Measurements from ENCODE around the gene FAM3C. TPM values are rescaled to one million over a fixed set of nuclear protein-coding genes. Genes with fewer than 3 reads are reported as not detected.
"Not testable (repeated sequence)": the region's sequence is repeated elsewhere in the genome, so short reads cannot be mapped to it uniquely, and the experiment has no call there.

Gene FAM3C
- total and polyA plus RNA-seq, 2 experiments from 2014 or later, result 33.9 to 60.3 TPM

DNA sequence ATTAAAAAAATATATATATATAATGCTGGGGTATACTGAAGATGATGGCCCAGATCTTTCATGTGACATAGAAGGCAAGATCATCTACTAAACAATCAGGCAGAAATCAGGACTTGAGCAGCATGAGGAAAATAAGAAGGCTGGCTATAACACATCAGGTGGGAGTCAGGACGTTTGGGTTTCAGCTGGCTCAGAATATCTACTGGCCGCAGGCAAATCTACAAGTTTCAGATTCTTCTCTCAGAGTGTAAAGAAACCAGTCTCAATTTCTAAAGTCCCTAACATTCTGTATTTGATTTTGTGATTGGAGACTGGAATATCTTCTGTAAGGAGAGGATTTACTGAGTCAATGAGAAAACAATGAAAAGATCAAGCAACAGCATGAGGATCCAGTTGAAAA, 37.7 kb upstream of the FAM3C start (continued):
- TF ChIP-seq, protein P1, sequence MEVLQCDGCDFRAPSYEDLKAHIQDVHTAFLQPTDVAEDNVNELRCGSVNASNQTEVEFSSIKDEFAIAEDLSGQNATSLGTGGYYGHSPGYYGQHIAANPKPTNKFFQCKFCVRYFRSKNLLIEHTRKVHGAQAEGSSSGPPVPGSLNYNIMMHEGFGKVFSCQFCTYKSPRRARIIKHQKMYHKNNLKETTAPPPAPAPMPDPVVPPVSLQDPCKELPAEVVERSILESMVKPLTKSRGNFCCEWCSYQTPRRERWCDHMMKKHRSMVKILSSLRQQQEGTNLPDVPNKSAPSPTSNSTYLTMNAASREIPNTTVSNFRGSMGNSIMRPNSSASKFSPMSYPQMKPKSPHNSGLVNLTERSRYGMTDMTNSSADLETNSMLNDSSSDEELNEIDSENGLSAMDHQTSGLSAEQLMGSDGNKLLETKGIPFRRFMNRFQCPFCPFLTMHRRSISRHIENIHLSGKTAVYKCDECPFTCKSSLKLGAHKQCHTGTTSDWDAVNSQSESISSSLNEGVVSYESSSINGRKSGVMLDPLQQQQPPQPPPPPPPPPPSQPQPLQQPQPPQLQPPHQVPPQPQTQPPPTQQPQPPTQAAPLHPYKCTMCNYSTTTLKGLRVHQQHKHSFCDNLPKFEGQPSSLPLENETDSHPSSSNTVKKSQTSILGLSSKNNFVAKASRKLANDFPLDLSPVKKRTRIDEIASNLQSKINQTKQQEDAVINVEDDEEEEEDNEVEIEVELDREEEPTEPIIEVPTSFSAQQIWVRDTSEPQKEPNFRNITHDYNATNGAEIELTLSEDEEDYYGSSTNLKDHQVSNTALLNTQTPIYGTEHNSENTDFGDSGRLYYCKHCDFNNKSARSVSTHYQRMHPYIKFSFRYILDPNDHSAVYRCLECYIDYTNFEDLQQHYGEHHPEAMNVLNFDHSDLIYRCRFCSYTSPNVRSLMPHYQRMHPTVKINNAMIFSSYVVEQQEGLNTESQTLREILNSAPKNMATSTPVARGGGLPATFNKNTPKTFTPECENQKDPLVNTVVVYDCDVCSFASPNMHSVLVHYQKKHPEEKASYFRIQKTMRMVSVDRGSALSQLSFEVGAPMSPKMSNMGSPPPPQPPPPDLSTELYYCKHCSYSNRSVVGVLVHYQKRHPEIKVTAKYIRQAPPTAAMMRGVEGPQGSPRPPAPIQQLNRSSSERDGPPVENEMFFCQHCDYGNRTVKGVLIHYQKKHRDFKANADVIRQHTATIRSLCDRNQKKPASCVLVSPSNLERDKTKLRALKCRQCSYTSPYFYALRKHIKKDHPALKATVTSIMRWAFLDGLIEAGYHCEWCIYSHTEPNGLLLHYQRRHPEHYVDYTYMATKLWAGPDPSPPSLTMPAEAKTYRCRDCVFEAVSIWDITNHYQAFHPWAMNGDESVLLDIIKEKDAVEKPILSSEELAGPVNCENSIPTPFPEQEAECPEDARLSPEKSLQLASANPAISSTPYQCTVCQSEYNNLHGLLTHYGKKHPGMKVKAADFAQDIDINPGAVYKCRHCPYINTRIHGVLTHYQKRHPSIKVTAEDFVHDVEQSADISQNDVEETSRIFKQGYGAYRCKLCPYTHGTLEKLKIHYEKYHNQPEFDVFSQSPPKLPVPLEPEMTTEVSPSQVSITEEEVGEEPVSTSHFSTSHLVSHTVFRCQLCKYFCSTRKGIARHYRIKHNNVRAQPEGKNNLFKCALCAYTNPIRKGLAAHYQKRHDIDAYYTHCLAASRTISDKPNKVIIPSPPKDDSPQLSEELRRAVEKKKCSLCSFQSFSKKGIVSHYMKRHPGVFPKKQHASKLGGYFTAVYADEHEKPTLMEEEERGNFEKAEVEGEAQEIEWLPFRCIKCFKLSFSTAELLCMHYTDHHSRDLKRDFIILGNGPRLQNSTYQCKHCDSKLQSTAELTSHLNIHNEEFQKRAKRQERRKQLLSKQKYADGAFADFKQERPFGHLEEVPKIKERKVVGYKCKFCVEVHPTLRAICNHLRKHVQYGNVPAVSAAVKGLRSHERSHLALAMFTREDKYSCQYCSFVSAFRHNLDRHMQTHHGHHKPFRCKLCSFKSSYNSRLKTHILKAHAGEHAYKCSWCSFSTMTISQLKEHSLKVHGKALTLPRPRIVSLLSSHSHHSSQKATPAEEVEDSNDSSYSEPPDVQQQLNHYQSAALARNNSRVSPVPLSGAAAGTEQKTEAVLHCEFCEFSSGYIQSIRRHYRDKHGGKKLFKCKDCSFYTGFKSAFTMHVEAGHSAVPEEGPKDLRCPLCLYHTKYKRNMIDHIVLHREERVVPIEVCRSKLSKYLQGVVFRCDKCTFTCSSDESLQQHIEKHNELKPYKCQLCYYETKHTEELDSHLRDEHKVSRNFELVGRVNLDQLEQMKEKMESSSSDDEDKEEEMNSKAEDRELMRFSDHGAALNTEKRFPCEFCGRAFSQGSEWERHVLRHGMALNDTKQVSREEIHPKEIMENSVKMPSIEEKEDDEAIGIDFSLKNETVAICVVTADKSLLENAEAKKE (CRISPR knock-in tag; IDR thresholded peaks at IDR 0.05), result no peak
- TF ChIP-seq POLR2AphosphoS5 (IDR thresholded peaks at IDR 0.05; ENCODE audit: low read depth) (no peak), ZNF331 (CRISPR knock-in tag; IDR thresholded peaks at IDR 0.05; ENCODE audit: low read depth) (no peak), EZH2phosphoT487 (IDR thresholded peaks at IDR 0.05; ENCODE audit: unreplicated experiment) (no peak)

DNA sequence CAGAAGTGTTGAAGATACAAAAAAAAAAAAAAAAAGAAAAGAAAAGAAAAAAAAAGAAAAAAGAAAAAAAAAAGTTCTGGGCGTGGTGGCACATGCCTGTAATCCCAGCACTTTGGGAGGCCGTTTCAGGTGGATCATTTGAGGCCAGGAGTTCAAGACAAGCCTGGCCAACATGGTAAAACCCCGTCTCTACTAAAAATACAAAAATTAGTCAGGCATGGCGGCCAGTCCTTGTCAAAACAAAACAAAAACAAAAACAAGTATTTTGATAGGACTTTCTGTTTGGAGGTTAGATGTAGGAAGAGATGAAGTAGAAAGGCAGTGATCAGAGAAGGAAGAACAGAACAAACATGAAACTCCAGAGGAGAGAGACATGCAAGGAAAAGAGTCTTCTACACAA, 36.4 kb upstream of the FAM3C start:
- not testable (repeated sequence) for H3K36me3 Mint-ChIP-seq (ENCODE audit: low read depth); H3K4me1 Mint-ChIP-seq; ATAC-seq; H2AFZ ChIP-seq; H3K4me3 Mint-ChIP-seq; H3K27me3 ChIP-seq (ENCODE audit: insufficient read depth); H3K4me1 ChIP-seq (ENCODE audit: insufficient read depth); H3K4me2 ChIP-seq; H4K20me1 ChIP-seq (replicated peaks; ENCODE audit: insufficient read depth); H3K9me3 Mint-ChIP-seq; H3K36me3 ChIP-seq (ENCODE audit: insufficient read depth); H3K27ac ChIP-seq (ENCODE audit: low read depth); H3F3A ChIP-seq (replicated peaks; ENCODE audit: low read depth); H3K4me3 ChIP-seq; H3K27me3 Mint-ChIP-seq (ENCODE audit: insufficient read depth, low read depth, poor library complexity); DNase-seq (ENCODE audit: low spot score); H3K79me2 ChIP-seq (replicated peaks; ENCODE audit: insufficient read depth); H3K27ac Mint-ChIP-seq
- H3K9me2 ChIP-seq (ENCODE audit: insufficient read depth), result peaks cover 11% of the 10 kb centered on the region

DNA sequence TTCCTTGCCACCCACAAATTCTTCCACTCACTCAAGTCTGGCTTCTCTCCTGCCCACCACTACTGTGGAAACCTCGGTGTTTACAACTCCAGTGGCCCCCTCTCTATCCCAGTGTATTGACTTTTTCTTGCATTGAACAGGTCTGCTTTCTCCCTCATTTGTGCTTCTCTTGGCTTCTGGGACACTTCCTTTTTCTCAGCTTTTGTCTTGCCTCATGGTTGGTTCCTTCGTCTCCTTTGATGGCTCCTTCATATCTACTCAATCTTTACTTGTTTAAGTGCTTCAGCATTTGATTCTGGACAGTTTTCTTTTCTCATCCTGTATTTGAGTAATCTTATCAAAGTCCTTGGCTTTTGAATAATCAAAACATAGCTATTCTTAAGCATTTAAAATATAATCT, 35.9 kb upstream of the FAM3C start:
- no peaks in the 10 kb centered on the region for H4K20me1 ChIP-seq (replicated peaks; ENCODE audit: insufficient read depth)
- H3K27me3 Mint-ChIP-seq (ENCODE audit: insufficient read depth, low read depth, poor library complexity), result no peaks in the 10 kb centered on the region
- TF ChIP-seq POLR2AphosphoS5 (IDR thresholded peaks at IDR 0.05; ENCODE audit: low read depth) (no peak), ZNF331 (CRISPR knock-in tag; IDR thresholded peaks at IDR 0.05; ENCODE audit: low read depth) (no peak), EZH2phosphoT487 (IDR thresholded peaks at IDR 0.05; ENCODE audit: unreplicated experiment) (no peak)
- TF ChIP-seq, protein P2, sequence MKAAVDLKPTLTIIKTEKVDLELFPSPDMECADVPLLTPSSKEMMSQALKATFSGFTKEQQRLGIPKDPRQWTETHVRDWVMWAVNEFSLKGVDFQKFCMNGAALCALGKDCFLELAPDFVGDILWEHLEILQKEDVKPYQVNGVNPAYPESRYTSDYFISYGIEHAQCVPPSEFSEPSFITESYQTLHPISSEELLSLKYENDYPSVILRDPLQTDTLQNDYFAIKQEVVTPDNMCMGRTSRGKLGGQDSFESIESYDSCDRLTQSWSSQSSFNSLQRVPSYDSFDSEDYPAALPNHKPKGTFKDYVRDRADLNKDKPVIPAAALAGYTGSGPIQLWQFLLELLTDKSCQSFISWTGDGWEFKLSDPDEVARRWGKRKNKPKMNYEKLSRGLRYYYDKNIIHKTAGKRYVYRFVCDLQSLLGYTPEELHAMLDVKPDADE (IDR thresholded peaks at IDR 0.05), result no peak

More for the DNA sequence above, 35.9 kb upstream of the FAM3C start:
- H3K4me3 Mint-ChIP-seq, result no peak overlapping the region
- 0 out of 2 replicates have a peak overlapping the region, but pooled peaks have one; percentile 14 for H2AFZ ChIP-seq
- H3K79me2 ChIP-seq (replicated peaks; ENCODE audit: insufficient read depth), result no peaks in the 10 kb centered on the region
- no peaks in the 10 kb centered on the region for H3F3A ChIP-seq (replicated peaks; ENCODE audit: low read depth)
- peaks cover 4% of the 10 kb centered on the region; the same call in 1 of the 2 replicates for H3K4me1 ChIP-seq (ENCODE audit: insufficient read depth)
- no peak overlapping the region for H3K4me3 ChIP-seq
- peaks cover 1% of the 10 kb centered on the region; the same call in 1 of the 3 replicates for H3K4me1 Mint-ChIP-seq
- H3K4me2 ChIP-seq, result no peak overlapping the region
- peaks cover 11% of the 10 kb centered on the region for H3K9me2 ChIP-seq (ENCODE audit: insufficient read depth)
- no peak overlapping the region for H3K27ac ChIP-seq (ENCODE audit: low read depth)
- no peaks in the 10 kb centered on the region for H3K36me3 Mint-ChIP-seq (ENCODE audit: low read depth)
- no peak for DNase-seq (ENCODE audit: low spot score)
- H3K9me3 Mint-ChIP-seq, result no peaks in the 10 kb centered on the region
- no peak for ATAC-seq
- H3K27me3 ChIP-seq (ENCODE audit: insufficient read depth), result no peaks in the 10 kb centered on the region
- H3K36me3 ChIP-seq (ENCODE audit: insufficient read depth), result no peaks in the 10 kb centered on the region
- no peak overlapping the region for H3K27ac Mint-ChIP-seq

All from GM23338 (cell line).